Measurements from ENCODE around the gene ARHGAP9.

DNA sequence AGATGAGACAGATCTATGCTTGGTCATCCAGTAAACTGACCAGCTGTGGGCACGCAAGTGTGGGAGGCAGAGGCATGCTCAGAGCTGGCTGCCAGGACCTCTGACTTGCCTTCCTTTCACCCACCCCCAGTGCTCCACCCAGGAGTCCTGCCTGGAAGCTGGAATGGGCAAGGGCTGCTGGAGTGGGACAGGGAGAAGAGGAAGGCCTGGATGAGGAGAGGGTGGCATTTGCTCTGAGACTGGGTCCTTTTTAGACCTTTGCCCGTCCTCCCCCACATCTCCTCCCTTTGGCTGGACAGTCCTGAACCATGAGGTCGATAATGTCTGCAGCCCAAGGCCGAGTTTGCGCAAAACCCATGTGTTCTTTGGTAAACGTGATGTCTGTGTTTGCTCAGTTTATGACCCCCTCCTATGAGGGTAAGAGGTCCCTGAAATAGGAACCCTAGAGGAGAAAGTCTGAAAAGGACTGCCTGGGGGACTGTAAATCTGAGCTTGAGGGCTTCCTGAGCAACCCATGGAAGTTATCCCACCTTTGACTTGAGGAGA is 28.4 kb downstream of the ARHGAP9 start:
- TF ChIP-seq, protein P1, sequence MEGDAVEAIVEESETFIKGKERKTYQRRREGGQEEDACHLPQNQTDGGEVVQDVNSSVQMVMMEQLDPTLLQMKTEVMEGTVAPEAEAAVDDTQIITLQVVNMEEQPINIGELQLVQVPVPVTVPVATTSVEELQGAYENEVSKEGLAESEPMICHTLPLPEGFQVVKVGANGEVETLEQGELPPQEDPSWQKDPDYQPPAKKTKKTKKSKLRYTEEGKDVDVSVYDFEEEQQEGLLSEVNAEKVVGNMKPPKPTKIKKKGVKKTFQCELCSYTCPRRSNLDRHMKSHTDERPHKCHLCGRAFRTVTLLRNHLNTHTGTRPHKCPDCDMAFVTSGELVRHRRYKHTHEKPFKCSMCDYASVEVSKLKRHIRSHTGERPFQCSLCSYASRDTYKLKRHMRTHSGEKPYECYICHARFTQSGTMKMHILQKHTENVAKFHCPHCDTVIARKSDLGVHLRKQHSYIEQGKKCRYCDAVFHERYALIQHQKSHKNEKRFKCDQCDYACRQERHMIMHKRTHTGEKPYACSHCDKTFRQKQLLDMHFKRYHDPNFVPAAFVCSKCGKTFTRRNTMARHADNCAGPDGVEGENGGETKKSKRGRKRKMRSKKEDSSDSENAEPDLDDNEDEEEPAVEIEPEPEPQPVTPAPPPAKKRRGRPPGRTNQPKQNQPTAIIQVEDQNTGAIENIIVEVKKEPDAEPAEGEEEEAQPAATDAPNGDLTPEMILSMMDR (IDR thresholded peaks at IDR 0.05; ENCODE audit: insufficient read depth, low read length, poor library complexity, severe bottlenecking), result no peak
- TF ChIP-seq EZH2phosphoT487 (conservative IDR thresholded peaks at IDR 0.05; ENCODE audit: low read length), result no peak

Data from SU-DHL-6 (cell line).